IPS DF 6.9 (cell line): Measurements from ENCODE around the gene IMPG2.

Experiments
- DNase-seq: peaks from one replicate; pipeline ENCODE4 v3.0.0-alpha.2; 2013; ENCODE audit warnings: low read depth, low spot score
- H3K27ac ChIP-seq: one replicate; pipeline ENCODE4 v1.5.1; 2013; ENCODE audit warnings: low read length, control low read depth
- H3K27me3 ChIP-seq: 2 replicates; pipeline ENCODE4 v1.6.1; 2013; ENCODE audit warnings: mild to moderate bottlenecking, low read length; ENCODE audit not compliant: control insufficient read depth, insufficient read depth
- H3K36me3 ChIP-seq: 2 replicates; pipeline ENCODE4 v1.6.1; 2013; ENCODE audit warnings: low read length; ENCODE audit not compliant: control insufficient read depth, insufficient read depth
- H3K4me1 ChIP-seq: 2 replicates; pipeline ENCODE4 v1.6.1; 2013; ENCODE audit warnings: low read length; ENCODE audit not compliant: control insufficient read depth, insufficient read depth
- H3K4me3 ChIP-seq: 2 replicates; pipeline ENCODE4 v1.5.1; 2013; ENCODE audit warnings: mild to moderate bottlenecking, low read length
- H3K9me3 ChIP-seq: 2 replicates; pipeline ENCODE4 v1.6.1; 2013; ENCODE audit warnings: low read length, inconsistent platforms; ENCODE audit not compliant: control insufficient read depth, insufficient read depth
- WGBS: extraction: QIAGEN DNeasy Blood & Tissue Kit; methylation state at CpG from one replicate; pipeline ENCODE4 v1.1.7; 2013; ENCODE audit warnings: mixed read lengths, missing lambda C conversion rate; ENCODE audit not compliant: insufficient read length, insufficient coverage; 5-methylcytosine and 5-hydroxymethylcytosine counted together

Gene IMPG2

GRCh38 chr3:101273608-101274007 lies 46.8 kb downstream of the IMPG2 start:
- WGBS: no CpG with 5 or more reads among the region's 2 CpGs
- Histone ChIP-seq H3K27me3 (peaks cover 19% of the 10 kb centered on the region), H3K4me1 (no peaks in the 10 kb centered on the region), H3K36me3 (no peaks in the 10 kb centered on the region), H3K9me3 (no peaks in the 10 kb centered on the region), H3K27ac (no peak overlapping the region), H3K4me3 (no peak overlapping the region)
- DNase-seq: no peak

GRCh38 chr3:101273156-101273555 lies 47.2 kb downstream of the IMPG2 start:
- Histone ChIP-seq H3K27me3 (peaks cover 19% of the 10 kb centered on the region), H3K4me3 (no peak overlapping the region), H3K4me1 (no peaks in the 10 kb centered on the region), H3K27ac (no peak overlapping the region), H3K36me3 (no peaks in the 10 kb centered on the region), H3K9me3 (no peaks in the 10 kb centered on the region)
- DNase-seq: no peak

GRCh38 chr3:101271728-101272127 lies 48.6 kb downstream of the IMPG2 start:
- no CpG with 5 or more reads among the region's 4 CpGs for WGBS
- Histone ChIP-seq H3K4me1 (no peaks in the 10 kb centered on the region), H3K36me3 (no peaks in the 10 kb centered on the region), H3K27ac (no peak overlapping the region), H3K4me3 (no peak overlapping the region), H3K9me3 (no peaks in the 10 kb centered on the region), H3K27me3 (peaks cover 19% of the 10 kb centered on the region)
- DNase-seq: no peak

- no peaks in the 10 kb centered on the region for H3K36me3 ChIP-seq
- no CpG with 5 or more reads among the region's 5 CpGs for WGBS
- no peak for DNase-seq
- H3K4me3 ChIP-seq: no peak overlapping the region
- H3K27me3 ChIP-seq: peaks cover 19% of the 10 kb centered on the region
- no peaks in the 10 kb centered on the region for H3K9me3 ChIP-seq
- no peaks in the 10 kb centered on the region for H3K4me1 ChIP-seq
- H3K27ac ChIP-seq: no peak overlapping the region
Measured at GRCh38 chr3:101270149-101270548, 50.2 kb downstream of the IMPG2 start.

- no peak for DNase-seq
- no CpG with 5 or more reads among the region's 3 CpGs for WGBS
- Histone ChIP-seq H3K36me3 (no peaks in the 10 kb centered on the region), H3K9me3 (no peaks in the 10 kb centered on the region), H3K4me1 (no peaks in the 10 kb centered on the region), H3K27me3 (peaks cover 19% of the 10 kb centered on the region), H3K27ac (no peak overlapping the region), H3K4me3 (no peak overlapping the region)
Measured at GRCh38 chr3:101268971-101269671, 51.3 kb downstream of the IMPG2 start.

GRCh38 chr3:101268141-101268540 lies 52.2 kb downstream of the IMPG2 start:
- Histone ChIP-seq H3K36me3 (no peaks in the 10 kb centered on the region), H3K9me3 (no peaks in the 10 kb centered on the region), H3K4me3 (no peak overlapping the region), H3K27ac (no peak overlapping the region), H3K4me1 (no peaks in the 10 kb centered on the region), H3K27me3 (peaks cover 13% of the 10 kb centered on the region)
- WGBS: no CpG with 5 or more reads among the region's 2 CpGs
- DNase-seq: no peak

- Histone ChIP-seq H3K36me3 (no peaks in the 10 kb centered on the region), H3K9me3 (no peaks in the 10 kb centered on the region), H3K4me1 (no peaks in the 10 kb centered on the region), H3K27ac (no peak overlapping the region), H3K27me3 (peaks cover 4% of the 10 kb centered on the region; the same call in 1 of the 2 replicates), H3K4me3 (no peak overlapping the region)
- DNase-seq: no peak
Measured at GRCh38 chr3:101266566-101266965, 53.8 kb downstream of the IMPG2 start.

- H3K27me3 ChIP-seq: peaks cover 4% of the 10 kb centered on the region; the same call in 1 of the 2 replicates
- H3K4me3 ChIP-seq: no peak overlapping the region
- no peaks in the 10 kb centered on the region for H3K36me3 ChIP-seq
- H3K9me3 ChIP-seq: no peaks in the 10 kb centered on the region
- no peaks in the 10 kb centered on the region for H3K4me1 ChIP-seq
- H3K27ac ChIP-seq: no peak overlapping the region
- DNase-seq: no peak
Measured at GRCh38 chr3:101266071-101266470, 54.3 kb downstream of the IMPG2 start.

GRCh38 chr3:101262393-101263240 lies 57.8 kb downstream of the IMPG2 start:
- H3K27ac ChIP-seq: no peak overlapping the region
- DNase-seq: no peak
- no peaks in the 10 kb centered on the region for H3K36me3 ChIP-seq
- no peaks in the 10 kb centered on the region for H3K9me3 ChIP-seq
- H3K4me3 ChIP-seq: no peak overlapping the region
- no peaks in the 10 kb centered on the region for H3K27me3 ChIP-seq
- no peaks in the 10 kb centered on the region for H3K4me1 ChIP-seq

- Histone ChIP-seq H3K27me3 (no peaks in the 10 kb centered on the region), H3K4me1 (no peaks in the 10 kb centered on the region), H3K27ac (no peak overlapping the region), H3K9me3 (no peaks in the 10 kb centered on the region), H3K4me3 (no peak overlapping the region), H3K36me3 (no peaks in the 10 kb centered on the region)
- no peak for DNase-seq
Measured at GRCh38 chr3:101261506-101261905, 58.9 kb downstream of the IMPG2 start.
